Loucy (cell line): ENCODE results near the gene PRKAR2B.

Source experiments
- EZH2phosphoT487 ChIP-seq: fragments of 200-600 bp; IDR thresholded peaks from 2 replicates; pipeline ENCODE4 v1.6.1; 2018; ENCODE audit warnings: antibody characterized with exemption, mild to moderate bottlenecking, moderate library complexity, borderline replicate concordance
- TF ChIP-seq, protein P1 (sequence below): fragments of 200-600 bp; sonication (generic); conservative IDR thresholded peaks from 2 replicates; pipeline ENCODE4 v1.5.1; 2014; ENCODE audit warnings: mild to moderate bottlenecking, antibody characterized with exemption, low read length

DNA sequence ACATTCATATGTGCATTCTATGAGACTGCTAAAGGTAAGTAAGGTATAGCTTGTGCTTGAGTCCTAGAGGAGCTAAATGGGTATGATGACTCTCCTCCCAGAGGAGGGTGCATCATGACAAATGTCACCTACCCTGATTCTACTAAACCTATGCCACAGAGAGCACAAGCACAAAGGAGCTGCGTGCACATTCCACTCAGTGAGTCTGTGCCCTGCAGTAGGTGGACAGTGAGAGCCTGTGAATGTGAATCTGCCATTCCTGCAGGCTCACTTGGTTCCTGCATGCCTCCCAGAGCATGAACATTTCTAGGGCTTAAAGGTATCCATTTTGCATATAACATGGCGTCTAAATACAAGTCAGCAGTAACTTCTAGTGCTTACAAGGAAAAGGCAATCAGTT lies 46.8 kb downstream of the PRKAR2B start:
- TF ChIP-seq, protein P1, sequence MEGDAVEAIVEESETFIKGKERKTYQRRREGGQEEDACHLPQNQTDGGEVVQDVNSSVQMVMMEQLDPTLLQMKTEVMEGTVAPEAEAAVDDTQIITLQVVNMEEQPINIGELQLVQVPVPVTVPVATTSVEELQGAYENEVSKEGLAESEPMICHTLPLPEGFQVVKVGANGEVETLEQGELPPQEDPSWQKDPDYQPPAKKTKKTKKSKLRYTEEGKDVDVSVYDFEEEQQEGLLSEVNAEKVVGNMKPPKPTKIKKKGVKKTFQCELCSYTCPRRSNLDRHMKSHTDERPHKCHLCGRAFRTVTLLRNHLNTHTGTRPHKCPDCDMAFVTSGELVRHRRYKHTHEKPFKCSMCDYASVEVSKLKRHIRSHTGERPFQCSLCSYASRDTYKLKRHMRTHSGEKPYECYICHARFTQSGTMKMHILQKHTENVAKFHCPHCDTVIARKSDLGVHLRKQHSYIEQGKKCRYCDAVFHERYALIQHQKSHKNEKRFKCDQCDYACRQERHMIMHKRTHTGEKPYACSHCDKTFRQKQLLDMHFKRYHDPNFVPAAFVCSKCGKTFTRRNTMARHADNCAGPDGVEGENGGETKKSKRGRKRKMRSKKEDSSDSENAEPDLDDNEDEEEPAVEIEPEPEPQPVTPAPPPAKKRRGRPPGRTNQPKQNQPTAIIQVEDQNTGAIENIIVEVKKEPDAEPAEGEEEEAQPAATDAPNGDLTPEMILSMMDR, result no peak
- TF ChIP-seq EZH2phosphoT487, result no peak
